Stimulated activated CD4-positive, alpha-beta T cell treated with anti-CD3 and anti-CD28 coated beads, Interleukin-4, amount 100 ng/mL, for 24 hours (primary cell): ENCODE results near the gene BTG2.
"Not testable (repeated sequence)": the region's sequence is repeated elsewhere in the genome, so short reads cannot be mapped to it uniquely, and the experiment has no call there.

Source experiments
- DNase-seq: peaks from one replicate; pipeline ENCODE4 v3.0.0-alpha.2; 2020

Gene BTG2

GRCh38 chr1:203296460-203297073 is 8.8 kb upstream of the BTG2 start:
- DNase-seq, result no peak

GRCh38 chr1:203299169-203299568 is 6.2 kb upstream of the BTG2 start:
- no peak for DNase-seq

- DNase-seq, result not testable (repeated sequence)
These were observed 5.4 kb upstream of the BTG2 start for GRCh38 chr1:203299719-203300429.

GRCh38 chr1:203300441-203301330 is 4.6 kb upstream of the BTG2 start:
- no peak for DNase-seq

- no peak for DNase-seq
These were observed 4.0 kb upstream of the BTG2 start for GRCh38 chr1:203301331-203301668.

GRCh38 chr1:203302456-203302855 is 2.9 kb upstream of the BTG2 start:
- no peak for DNase-seq

- no peak for DNase-seq
These were observed 2.4 kb upstream of the BTG2 start for GRCh38 chr1:203302894-203303293.

- DNase-seq, result no peak
These were observed 864 bp upstream of the BTG2 start for GRCh38 chr1:203304391-203304918.

GRCh38 chr1:203305809-203306088 is 430 bp downstream of the BTG2 start:
- DNase-seq, result no peak

GRCh38 chr1:203306089-203306964 is 1.0 kb downstream of the BTG2 start:
- DNase-seq, result peak; percentile 35

- peak; percentile 57 for DNase-seq
These were observed 1.7 kb downstream of the BTG2 start for GRCh38 chr1:203306965-203307541.

- DNase-seq, result no peak
These were observed 2.4 kb downstream of the BTG2 start for GRCh38 chr1:203307641-203308126.

- no peak for DNase-seq
These were observed 3.1 kb downstream of the BTG2 start for GRCh38 chr1:203308328-203308922.

- no peak for DNase-seq
These were observed 3.6 kb downstream of the BTG2 start for GRCh38 chr1:203308923-203309331.

GRCh38 chr1:203311368-203312301 is 6.3 kb downstream of the BTG2 start:
- DNase-seq, result no peak

GRCh38 chr1:203314025-203314759 is 8.9 kb downstream of the BTG2 start:
- not testable (repeated sequence) for DNase-seq

GRCh38 chr1:203316626-203317093 is 11.3 kb downstream of the BTG2 start:
- no peak for DNase-seq

GRCh38 chr1:203317429-203318228 is 12.3 kb downstream of the BTG2 start:
- DNase-seq, result no peak

- DNase-seq, result no peak
These were observed 12.9 kb downstream of the BTG2 start for GRCh38 chr1:203318229-203318517.
